GM23248 (cell line): Measurements from ENCODE around the gene DCUN1D3.

Experiments used
- EZH2 ChIP-seq: fragments of 200-600 bp; sonication (generic); IDR thresholded peaks from 2 replicates; pipeline ENCODE4 v1.6.1; 2018; ENCODE audit warnings: antibody characterized with exemption, mild to moderate bottlenecking; ENCODE audit not compliant: insufficient read depth, poor library complexity, severe bottlenecking
- EZH2phosphoT487 ChIP-seq: fragments of 200-600 bp; sonication (generic); IDR thresholded peaks from 2 replicates; pipeline ENCODE4 v1.6.1; 2018; ENCODE audit warnings: antibody characterized with exemption, moderate library complexity, mild to moderate bottlenecking, low read depth; ENCODE audit not compliant: insufficient read depth

DNA sequence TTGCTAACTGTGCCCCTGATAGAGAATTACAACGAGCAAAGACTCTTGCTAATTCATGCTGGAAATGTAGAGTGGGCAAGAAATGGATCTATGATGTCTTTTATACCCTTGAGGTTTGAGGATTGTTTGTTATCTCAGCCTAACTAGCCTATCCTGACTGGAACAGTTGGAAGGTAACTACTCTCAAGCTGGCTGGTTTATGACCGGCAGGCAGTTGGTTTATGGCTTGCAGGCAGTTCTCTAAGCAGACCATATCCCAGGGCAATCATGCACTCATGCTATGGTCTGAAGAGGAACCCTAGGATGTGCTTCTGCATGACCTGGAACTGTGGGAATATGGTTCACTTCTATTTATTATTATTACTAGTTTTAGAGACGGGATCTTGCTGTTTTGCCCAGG, 49.5 kb upstream of the DCUN1D3 start:
- TF ChIP-seq EZH2 (no peak), EZH2phosphoT487 (no peak)
